CD4-positive, alpha-beta T cell (primary cell): ENCODE results near the gene TYRP1. TPM values are rescaled to one million over a fixed set of nuclear protein-coding genes. Genes with fewer than 3 reads are reported as not detected.

Experiments
- ATAC-seq: fragments of 200-7000 bp; cut with Tn5 transposase; one replicate; pipeline ENCODE4 v1.10.0; 2022; ENCODE audit warnings: mild to moderate bottlenecking; ENCODE audit not compliant: poor library complexity
- CTCF ChIA-PET: fragments of 350-600 bp; sonication (Branson Sonifier 250); formaldehyde crosslinking; loops from one replicate; lab custom pipeline; 2021; ENCODE audit warnings: antibody characterized with exemption, inconsistent platforms; lab: Charles Lee
- POLR2A ChIA-PET: fragments of 350-600 bp; sonication (Branson Sonifier 250); formaldehyde crosslinking; loops from one replicate; lab custom pipeline; 2021; ENCODE audit warnings: antibody characterized with exemption, inconsistent platforms; lab: Charles Lee
- DNase-seq, 14 experiments: peaks; one replicate each; pipeline ENCODE4 v3.0.0-alpha.2; 2013 to 2020; ENCODE audit warnings: mixed read lengths in 2 of 14
- H3K27ac ChIP-seq, 2 donors: one replicate each; pipeline versions ENCODE4 v1.5.1 to v1.7.0; 2013; ENCODE audit warnings: low read length in 2 of 2, low read depth in 1 of 2, mild to moderate bottlenecking in 1 of 2
- H3K27me3 ChIP-seq, 2 experiments: 1 replicate in 1 of 2; 2 replicates in 1 of 2; pipeline versions ENCODE4 v1.6.1 to v1.7.0; 2013; ENCODE audit warnings: low read length in 2 of 2, control low read depth in 1 of 2, mild to moderate bottlenecking in 1 of 2, moderate library complexity in 1 of 2; ENCODE audit not compliant: insufficient read depth in 2 of 2, control insufficient read depth in 1 of 2
- H3K36me3 ChIP-seq: one replicate; pipeline ENCODE4 v1.6.1; 2013; ENCODE audit warnings: low read length, control low read depth; ENCODE audit not compliant: insufficient read depth
- H3K4me1 ChIP-seq: one replicate; pipeline ENCODE4 v1.6.1; 2013; ENCODE audit warnings: low read length, control low read depth; ENCODE audit not compliant: insufficient read depth
- H3K4me3 ChIP-seq: one replicate; pipeline ENCODE4 v1.5.1; 2013; ENCODE audit warnings: mild to moderate bottlenecking, low read length, moderate library complexity
- H3K9me3 ChIP-seq, 2 experiments: 1 replicate in 1 of 2; 2 replicates in 1 of 2; pipeline versions ENCODE4 v1.6.1 to v1.7.0; 2013; ENCODE audit warnings: low read length in 2 of 2, mild to moderate bottlenecking in 2 of 2, control low read depth in 1 of 2, moderate library complexity in 1 of 2; ENCODE audit not compliant: control insufficient read depth in 1 of 2, insufficient read depth in 1 of 2
- H3K27ac Mint-ChIP-seq: one replicate; pipeline ENCODE4 v1.8.0; 2020; ENCODE audit warnings: mixed read lengths
- H3K27me3 Mint-ChIP-seq: one replicate; pipeline ENCODE4 v1.8.0; 2021; ENCODE audit warnings: mixed read lengths
- H3K36me3 Mint-ChIP-seq: one replicate; pipeline ENCODE4 v1.8.0; 2021; ENCODE audit warnings: low read depth, mixed read lengths
- H3K4me1 Mint-ChIP-seq: one replicate; pipeline ENCODE4 v1.8.0; 2021; ENCODE audit warnings: low read depth, mixed read lengths
- H3K4me3 Mint-ChIP-seq: one replicate; pipeline ENCODE4 v1.8.0; 2020; ENCODE audit warnings: mild to moderate bottlenecking, mixed read lengths
- H3K9me3 Mint-ChIP-seq: one replicate; pipeline ENCODE4 v1.8.0; 2020; ENCODE audit warnings: mixed read lengths
- CTCF ChIP-seq: fragments of 200-600 bp; IDR thresholded peaks from one replicate; pipeline ENCODE4 v1.8.0; 2022; ENCODE audit warnings: antibody characterized with exemption, mild to moderate bottlenecking
- intact Hi-C, 2 experiments: fragments of 100-400 bp; cut with DNase I in 1 of 2; cut with micrococcal nuclease in 1 of 2; formaldehyde crosslinking; loops; one replicate each; pipeline versions ENCODE4 v1.15.1 to v1.9.0; 2023 to 2025; cut with DNase I, micrococcal nuclease
- total RNA-seq, 174 experiments: library from RNA in 2 of 174; stranded (reverse) in 2 of 174; gene quantifications; one replicate each; pipeline ENCODE4 v1.2.3 and lab custom pipeline; 2021 to 2026

Gene TYRP1
- total RNA-seq, 2 experiments from 2014 or later: not detected

- Mint-ChIP-seq H3K4me3 (no peak overlapping the region), H3K4me1 (no peaks in the 10 kb centered on the region), H3K9me3 (peaks cover 12% of the 10 kb centered on the region), H3K36me3 (no peaks in the 10 kb centered on the region), H3K27me3 (no peaks in the 10 kb centered on the region), H3K27ac (no peak overlapping the region)
- H3K27me3 ChIP-seq: no peaks in the 10 kb centered on the region
- POLR2A ChIA-PET: no interaction called here
- ATAC-seq (no peak), DNase-seq (no peak)
- no peak for TF ChIP-seq CTCF
- H3K4me1 ChIP-seq: no peaks in the 10 kb centered on the region
- H3K9me3 ChIP-seq: peaks cover 0 to 3% of the 10 kb centered on the region in 2 experiments
- H3K4me3 ChIP-seq: no peak overlapping the region
- no peaks in the 10 kb centered on the region for H3K36me3 ChIP-seq
- intact Hi-C loops: no loop called here
- no peak overlapping the region for H3K27ac ChIP-seq
- CTCF ChIA-PET: no interaction called here
These were observed 12.4 kb upstream of the TYRP1 start for GRCh38 chr9:12680757-12681156.

GRCh38 chr9:12681620-12682019 lies 11.6 kb upstream of the TYRP1 start:
- POLR2A ChIA-PET: no interaction called here
- no peak overlapping the region for H3K27ac ChIP-seq
- no peak overlapping the region for H3K4me3 ChIP-seq
- no peak for TF ChIP-seq CTCF
- Mint-ChIP-seq H3K27ac (no peak overlapping the region), H3K27me3 (no peaks in the 10 kb centered on the region), H3K36me3 (no peaks in the 10 kb centered on the region), H3K4me1 (no peaks in the 10 kb centered on the region), H3K4me3 (no peak overlapping the region), H3K9me3 (peaks cover 9% of the 10 kb centered on the region)
- CTCF ChIA-PET: no interaction called here
- no peak for DNase-seq
- no peaks in the 10 kb centered on the region for H3K27me3 ChIP-seq
- no peaks in the 10 kb centered on the region for H3K36me3 ChIP-seq
- ATAC-seq: no peak
- peaks cover 0 to 3% of the 10 kb centered on the region in 2 experiments for H3K9me3 ChIP-seq
- H3K4me1 ChIP-seq: no peaks in the 10 kb centered on the region
- intact Hi-C loops: no loop called here

GRCh38 chr9:12684974-12685373 lies 8.2 kb upstream of the TYRP1 start:
- H3K36me3 Mint-ChIP-seq: no peaks in the 10 kb centered on the region
- no peak overlapping the region for H3K27ac Mint-ChIP-seq
- CTCF ChIA-PET: no interaction called here
- intact Hi-C loops: no loop called here
- no peak overlapping the region for H3K27ac ChIP-seq
- no peaks in the 10 kb centered on the region for H3K27me3 ChIP-seq
- no peak overlapping the region for H3K4me3 ChIP-seq
- no peak overlapping the region for H3K4me3 Mint-ChIP-seq
- ATAC-seq (no peak), DNase-seq (no peak)
- POLR2A ChIA-PET: no interaction called here
- H3K4me1 ChIP-seq: no peaks in the 10 kb centered on the region
- no peaks in the 10 kb centered on the region for H3K36me3 ChIP-seq
- TF ChIP-seq CTCF: no peak
- no peaks in the 10 kb centered on the region for H3K27me3 Mint-ChIP-seq
- H3K9me3 ChIP-seq: no peaks in the 10 kb centered on the region
- H3K9me3 Mint-ChIP-seq: peaks cover 8% of the 10 kb centered on the region
- H3K4me1 Mint-ChIP-seq: no peaks in the 10 kb centered on the region
